NCI-H526 (cell line): Measurements from ENCODE around the gene OCSTAMP.

Experiments used
- DNase-seq, 2 experiments: peaks; one replicate each; lab custom pipeline; 2025; lab: John Stamatoyannopoulos, UW

The OCSTAMP gene

DNA sequence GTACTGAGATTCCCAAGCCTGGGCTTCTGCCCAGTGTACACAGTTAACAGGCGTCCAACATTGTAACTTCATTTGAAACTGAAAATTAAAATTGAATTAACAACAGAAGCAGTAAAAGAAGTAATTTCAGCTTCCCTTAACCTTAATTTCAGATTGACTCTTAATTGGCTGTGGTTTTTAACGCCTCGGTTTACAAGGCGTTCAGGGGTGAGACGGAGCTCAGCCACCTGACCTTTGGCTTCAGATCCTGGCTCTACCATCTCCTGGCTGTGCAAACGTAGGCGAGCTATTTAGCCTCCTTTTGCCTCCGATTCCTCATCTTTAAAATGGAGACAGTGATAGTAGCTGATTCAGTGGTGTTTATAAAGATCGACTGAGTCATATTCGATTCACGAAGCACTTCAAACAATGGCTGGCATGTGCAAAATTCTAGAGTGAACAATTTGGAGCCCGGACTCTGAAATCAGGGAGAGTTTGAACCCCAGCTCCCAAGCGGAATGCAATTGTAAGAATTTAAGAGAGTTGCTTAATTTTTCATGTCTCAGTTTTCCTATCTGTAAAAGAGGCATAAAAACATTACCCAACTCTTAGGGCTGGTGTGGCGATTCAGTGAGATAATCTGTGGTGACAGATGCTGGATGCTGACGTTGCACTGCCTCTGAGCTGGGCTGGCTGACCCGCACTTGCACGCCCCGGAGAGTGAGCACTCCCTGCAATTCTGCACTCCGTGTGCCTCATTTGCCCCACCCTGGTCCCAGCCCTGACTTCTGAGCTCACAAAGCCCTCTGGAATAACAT lies 23.5 kb upstream of the OCSTAMP start:
- no peak for DNase-seq

- DNase-seq = no peak
Observed at GRCh38 chr20:46573234-46573633, 22.8 kb upstream of the OCSTAMP start.

GRCh38 chr20:46572790-46573189 lies 22.3 kb upstream of the OCSTAMP start:
- no peak for DNase-seq

DNA sequence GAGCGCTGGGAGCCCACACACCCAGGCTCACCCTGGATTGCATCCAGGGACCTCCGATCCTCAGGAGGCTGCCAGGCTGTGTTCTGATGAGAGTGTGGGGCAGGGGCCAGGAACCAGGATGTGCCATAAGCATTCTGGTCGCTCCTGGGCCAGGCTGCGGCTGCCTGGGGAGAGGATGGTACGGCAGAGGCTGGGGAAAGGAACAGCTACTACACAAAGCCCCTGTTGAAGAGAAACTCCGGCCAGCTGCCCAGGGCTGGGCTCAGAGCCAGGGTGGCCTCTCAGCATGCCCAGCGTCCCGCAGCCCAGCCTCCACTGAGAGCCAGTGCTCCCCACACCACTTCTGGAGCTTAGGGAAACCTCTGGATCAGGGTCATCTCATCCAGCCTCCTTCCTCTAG lies 21.7 kb upstream of the OCSTAMP start:
- no peak for DNase-seq

DNA sequence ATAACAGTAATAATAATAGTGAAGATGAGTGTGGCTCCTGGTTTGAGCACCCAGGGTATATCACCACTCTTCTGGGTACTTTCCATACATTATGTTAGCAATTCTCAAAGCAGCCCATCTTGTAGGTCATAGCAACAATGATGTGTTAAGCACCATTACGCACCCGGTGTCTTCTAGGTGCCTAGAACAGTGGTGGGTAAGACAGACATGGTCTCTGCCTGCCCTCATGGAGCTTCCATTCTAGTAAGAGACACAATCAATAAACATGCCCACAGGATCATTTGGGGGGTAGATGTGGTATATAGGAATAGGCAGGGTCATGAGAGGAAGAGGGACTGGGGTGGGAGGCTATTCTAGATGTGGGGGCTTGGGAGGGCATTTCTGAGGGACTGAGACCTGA lies 21.0 kb upstream of the OCSTAMP start:
- no peak for DNase-seq

- DNase-seq = no peak
Observed at GRCh38 chr20:46570956-46571355, 20.5 kb upstream of the OCSTAMP start.

- no peak for DNase-seq
Observed at GRCh38 chr20:46569961-46570360, 19.5 kb upstream of the OCSTAMP start.

DNA sequence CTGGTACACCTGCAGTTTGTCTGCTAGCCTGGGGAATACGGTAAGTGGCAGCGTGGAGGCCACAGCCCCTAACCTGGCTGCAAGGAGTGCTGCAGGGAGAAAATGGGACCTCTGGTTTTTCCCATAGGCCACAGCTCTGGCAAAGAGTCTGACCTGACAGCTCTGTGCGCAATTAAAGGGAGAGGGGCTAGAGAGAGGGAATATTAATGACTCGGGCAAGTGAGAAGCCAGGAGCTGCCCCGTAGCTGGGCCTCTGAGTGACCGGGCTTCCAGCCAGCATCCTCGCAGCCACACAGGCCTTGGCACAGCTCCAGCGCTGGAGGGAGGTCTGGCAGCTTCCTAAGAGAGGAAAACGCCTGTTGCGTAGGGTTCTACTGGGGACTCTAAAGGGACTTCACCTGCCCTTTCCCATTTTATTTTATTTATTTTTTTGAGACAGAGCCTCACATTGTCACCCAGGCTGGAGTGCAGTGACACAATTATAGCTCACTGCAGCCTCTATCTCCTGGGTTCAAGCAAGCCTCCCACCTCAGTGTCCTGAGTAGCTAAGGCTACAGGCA lies 18.2 kb upstream of the OCSTAMP start:
- peak in 1 of 2 experiments; percentile 23 for DNase-seq

GRCh38 chr20:46566125-46566524 lies 15.7 kb upstream of the OCSTAMP start:
- no peak for DNase-seq

DNA sequence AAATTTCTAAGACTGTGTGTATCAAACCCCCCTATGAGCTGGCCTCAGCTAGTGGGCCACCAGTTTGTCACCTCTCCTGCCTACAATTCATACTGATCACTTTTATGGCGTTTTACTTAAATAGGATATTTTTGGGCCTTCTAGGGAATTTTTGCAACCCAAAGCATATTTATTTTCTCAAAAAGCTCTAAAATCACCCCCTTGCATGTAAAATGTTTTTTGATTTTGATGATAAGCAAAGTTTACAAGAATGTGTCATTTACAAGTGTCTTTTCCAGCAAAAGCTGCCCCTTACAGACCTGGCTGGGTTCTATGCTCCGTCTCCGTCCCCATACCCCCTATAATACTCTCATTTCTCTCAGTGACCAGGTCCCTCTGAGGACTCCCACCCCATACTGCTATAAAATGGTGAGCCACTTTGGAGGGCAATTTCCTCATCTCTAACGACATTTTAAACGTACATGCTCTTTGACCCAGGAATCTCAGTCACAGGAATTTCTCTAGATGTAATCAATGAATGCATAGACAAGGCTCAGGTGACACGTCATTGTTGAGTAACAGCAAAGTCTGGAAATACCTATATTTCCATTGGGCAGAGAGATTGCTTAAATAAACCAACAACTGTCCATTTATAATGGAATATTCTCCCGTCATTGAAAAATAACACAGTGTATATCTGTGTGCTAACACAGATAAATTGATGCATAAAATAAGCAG lies 13.9 kb upstream of the OCSTAMP start:
- DNase-seq = no peak

DNA sequence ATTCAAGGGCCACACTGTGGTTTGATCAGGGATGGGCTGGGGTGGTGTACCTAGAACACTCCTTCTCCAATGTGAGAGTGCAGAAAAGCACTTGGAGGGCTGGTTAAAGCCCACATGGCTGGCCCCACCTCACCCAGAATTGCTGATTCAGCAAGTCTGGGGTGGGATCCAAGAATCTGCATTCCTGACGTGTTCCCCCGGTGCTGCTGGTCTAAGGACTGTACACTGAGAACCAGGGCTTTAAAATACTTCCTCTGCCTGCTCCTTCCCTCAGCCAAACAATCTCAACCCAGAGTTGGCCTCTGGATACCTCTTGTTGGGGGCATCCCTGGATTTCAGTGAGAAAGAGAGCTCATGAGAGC lies 13.4 kb upstream of the OCSTAMP start:
- DNase-seq = no peak

DNA sequence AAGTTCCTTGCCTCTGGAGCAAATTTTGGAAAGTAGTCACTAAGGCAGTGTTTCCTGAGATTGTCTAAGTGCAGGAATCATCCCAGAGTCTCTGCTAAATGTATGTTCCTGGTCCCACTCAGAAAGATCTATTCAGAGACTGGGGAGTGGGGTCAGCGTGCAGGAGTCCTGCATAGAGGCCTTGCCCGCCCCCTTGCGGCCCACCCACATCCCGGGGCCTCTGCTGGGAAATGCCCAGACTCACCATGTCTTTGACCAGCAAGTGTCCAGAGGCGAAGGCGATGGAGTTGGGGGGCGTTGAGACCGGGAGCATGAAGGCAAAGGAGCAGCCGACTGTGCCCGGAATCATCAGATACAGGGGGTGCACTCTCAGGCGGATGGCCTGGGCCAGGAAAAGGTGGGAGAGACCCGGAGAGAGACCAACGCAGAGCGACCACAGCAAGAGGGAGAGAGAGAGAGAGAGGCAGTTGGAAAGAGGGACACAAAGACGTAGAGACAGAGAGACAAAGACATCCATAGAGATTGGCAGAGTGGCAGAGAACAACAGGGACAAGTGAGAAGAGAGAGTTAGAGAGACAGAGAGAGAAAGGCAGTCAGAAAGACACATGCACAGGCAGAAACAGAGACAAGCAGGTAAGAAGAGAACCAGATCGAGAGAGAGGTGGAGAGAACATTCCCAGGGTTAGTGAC lies 12.9 kb upstream of the OCSTAMP start:
- no peak for DNase-seq

DNA sequence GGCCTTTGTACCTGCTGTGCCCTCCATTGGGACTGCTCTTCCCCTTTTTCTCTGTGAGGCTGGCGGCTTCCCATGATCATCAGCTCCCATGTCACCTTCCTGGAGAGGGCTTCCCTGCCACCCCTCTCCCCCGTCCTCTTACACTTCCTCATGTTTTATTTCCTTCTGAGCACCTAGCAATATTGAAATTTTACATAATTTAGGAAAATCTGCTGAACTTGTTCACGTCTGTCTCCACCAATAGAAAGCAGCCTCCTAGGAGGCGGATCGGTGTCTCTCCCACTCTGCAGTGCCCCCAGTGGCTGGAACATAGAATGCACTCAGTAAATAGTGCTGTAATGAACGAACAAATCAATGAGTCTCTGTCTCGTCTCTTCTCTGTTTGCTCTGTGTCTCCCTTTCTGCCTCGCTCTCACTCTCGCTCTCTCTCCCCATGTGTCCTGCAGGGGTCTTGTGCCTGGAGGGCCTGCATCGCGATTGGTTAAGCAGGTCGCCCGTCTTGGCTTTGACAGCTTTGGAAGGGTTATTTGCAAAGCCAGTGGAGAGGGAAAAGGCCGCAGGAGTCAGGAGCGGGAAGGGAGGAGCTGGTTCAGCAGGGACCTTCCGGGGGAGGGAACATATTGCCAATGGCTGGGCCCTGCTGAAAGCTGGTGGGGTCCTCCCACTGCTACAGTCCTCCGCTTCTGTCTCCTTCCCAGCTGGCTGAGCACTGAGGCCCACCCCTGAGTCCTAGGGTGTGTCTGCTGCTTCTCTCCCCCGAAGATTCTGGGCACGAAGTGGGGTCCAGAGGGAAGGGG lies 12.1 kb upstream of the OCSTAMP start:
- peak; percentile 75 to 84 for DNase-seq

DNA sequence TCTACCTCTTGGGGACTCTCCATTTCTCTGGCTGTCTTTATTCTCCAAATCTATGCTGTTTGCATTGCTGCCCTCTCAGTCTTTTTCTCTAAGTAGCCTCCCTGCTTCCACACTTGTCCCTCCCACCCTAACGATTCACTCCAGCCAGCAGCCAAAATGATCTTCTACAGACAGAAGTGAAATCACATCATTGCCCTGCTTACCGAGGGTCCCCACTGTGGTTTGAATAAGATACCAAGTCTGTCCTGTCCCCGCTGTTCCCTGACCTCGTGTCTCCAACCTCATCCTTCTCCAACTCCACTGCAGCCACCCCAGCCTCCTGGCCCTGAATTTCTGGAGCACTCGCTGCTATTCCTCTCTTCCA lies 11.5 kb upstream of the OCSTAMP start:
- no peak for DNase-seq

- peak in 1 of 2 experiments; percentile 39 for DNase-seq
Observed at GRCh38 chr20:46559685-46560440, 9.4 kb upstream of the OCSTAMP start.

- DNase-seq = no peak
Observed at GRCh38 chr20:46559001-46559400, 8.5 kb upstream of the OCSTAMP start.

DNA sequence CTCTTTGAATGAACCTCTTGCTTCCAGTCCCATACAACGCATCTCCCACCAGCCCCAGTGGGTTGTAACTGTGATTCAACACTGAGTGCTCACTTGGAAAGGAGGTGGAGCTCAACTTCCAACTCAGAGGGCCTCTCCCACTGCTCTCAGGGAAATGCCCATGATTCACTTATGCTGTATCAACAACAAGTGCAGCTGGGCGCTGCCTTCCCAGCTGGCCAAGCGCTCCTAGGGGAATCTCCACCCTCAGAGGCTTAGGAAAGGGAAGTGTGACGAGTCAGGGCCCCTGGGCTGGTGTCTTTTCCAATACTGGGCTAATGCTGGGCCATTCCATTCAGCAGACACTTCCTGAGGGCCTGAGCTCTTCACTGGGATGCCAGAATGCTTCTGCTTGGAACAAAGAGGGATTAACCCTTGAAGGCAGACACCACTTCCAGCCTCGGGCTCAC lies 8.1 kb upstream of the OCSTAMP start:
- DNase-seq = peak in 1 of 2 experiments; percentile 19

GRCh38 chr20:46557231-46557956 lies 6.9 kb upstream of the OCSTAMP start:
- DNase-seq = no peak

DNA sequence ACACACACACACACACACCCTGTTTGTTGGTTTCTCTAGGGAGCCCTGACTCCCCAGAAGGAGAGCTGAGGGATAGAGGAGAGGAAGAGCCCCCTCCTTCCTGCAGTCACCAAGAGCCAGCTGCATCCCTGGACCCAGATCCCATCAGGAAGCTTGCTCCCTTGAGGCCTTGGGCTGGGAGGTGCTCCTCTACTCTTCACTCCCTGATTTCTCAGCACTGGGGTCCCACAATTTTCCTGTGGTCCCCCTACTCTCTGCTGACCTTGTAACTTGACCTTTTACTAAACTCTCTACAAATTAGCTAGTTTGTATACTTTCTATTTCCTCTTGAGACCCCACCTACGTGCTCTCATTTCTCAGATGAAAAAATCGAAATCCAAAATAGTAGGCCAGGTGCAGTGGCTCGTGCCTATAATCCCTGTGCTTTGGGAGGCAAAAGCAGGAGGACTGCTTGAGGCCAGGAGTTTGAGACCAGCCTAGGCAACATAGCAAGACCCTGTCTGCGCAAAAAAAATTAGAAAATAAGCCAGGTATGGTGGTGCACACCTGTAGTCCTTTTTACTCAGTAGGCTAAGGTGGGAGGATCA lies 5.0 kb upstream of the OCSTAMP start:
- no peak for DNase-seq

DNA sequence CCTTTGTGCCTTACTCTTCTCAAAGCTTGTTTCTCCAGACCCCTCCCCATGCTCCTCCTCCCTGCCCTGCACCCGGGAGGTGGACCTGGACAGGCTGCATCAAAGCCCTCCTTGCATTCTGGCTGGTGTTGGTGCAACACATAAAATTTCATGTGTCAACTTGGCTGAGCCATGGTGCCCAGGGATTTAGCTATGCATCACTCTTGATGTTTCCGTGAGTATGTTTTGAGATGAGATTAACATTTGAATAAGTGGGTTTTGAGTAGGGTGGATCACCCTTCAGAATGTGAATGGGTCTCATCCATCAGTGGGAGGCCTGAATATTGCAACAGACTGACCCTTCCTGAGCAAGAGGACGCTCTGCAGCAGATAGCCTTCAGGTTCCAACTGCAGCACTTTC lies 4.4 kb upstream of the OCSTAMP start:
- no peak for DNase-seq
